ENCODE measurements around the gene APOLD1. TPM values are rescaled to one million over a fixed set of nuclear protein-coding genes. Genes with fewer than 3 reads are reported as not detected.
"Not testable (repeated sequence)": the region's sequence is repeated elsewhere in the genome, so short reads cannot be mapped to it uniquely, and the experiment has no call there.

The APOLD1 gene
- total RNA-seq, 1 experiment from 2014 or later: 6.4 TPM

DNA sequence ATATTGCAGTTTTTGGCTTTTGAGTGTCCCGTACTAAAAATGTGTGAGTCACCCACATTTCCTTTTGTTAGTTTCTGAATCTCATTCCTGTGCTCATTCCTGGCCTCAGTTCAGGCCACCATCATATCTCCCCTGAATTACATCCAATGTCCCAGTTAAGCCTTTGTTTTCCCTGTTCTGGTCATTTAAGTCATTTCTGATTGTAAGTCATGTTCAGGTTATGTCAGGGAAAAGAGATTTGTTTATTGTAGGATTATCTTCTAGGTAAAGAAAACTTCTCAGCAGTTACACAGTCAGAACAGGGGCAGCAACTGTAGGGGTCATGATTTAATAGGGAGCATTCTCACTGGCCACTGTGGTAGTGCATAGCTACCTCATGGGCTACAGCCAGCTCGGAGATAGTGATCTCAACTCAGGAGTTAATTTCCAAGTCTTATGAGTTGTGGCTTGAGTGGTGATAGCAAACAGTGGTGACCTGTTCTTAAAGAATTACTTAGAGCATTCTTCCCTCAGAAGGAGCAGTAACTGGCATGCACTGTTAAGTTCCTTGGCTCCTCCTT lies 34.4 kb downstream of the APOLD1 start:
- peaks cover 62% of the 10 kb centered on the region for H3K36me3 ChIP-seq (ENCODE audit: insufficient read depth, low read length, poor library complexity, severe bottlenecking)
- no peak overlapping the region for H3K27ac ChIP-seq (ENCODE audit: low read depth, low read length, poor library complexity, severe bottlenecking)
- peaks cover 11% of the 10 kb centered on the region for H3K4me1 ChIP-seq (ENCODE audit: insufficient read depth, low read length, poor library complexity, severe bottlenecking)
- no TSS peak for BruUV-seq (replicated peaks)
- no peaks in the 10 kb centered on the region for H3K9me3 ChIP-seq (ENCODE audit: low read depth, low read length, poor library complexity, severe bottlenecking)
- no peak for DNase-seq (ENCODE audit: low spot score)
- no peaks in the 10 kb centered on the region for H3K27me3 ChIP-seq (replicated peaks; ENCODE audit: insufficient read depth, low read depth, low read length, poor library complexity)
- intact Hi-C loops (cut with micrococcal nuclease; ENCODE audit: unreplicated experiment): no loop called here
- H3K4me3 ChIP-seq (ENCODE audit: low read depth, low read length, poor library complexity, severe bottlenecking): no peak overlapping the region
- TF ChIP-seq, protein P1, sequence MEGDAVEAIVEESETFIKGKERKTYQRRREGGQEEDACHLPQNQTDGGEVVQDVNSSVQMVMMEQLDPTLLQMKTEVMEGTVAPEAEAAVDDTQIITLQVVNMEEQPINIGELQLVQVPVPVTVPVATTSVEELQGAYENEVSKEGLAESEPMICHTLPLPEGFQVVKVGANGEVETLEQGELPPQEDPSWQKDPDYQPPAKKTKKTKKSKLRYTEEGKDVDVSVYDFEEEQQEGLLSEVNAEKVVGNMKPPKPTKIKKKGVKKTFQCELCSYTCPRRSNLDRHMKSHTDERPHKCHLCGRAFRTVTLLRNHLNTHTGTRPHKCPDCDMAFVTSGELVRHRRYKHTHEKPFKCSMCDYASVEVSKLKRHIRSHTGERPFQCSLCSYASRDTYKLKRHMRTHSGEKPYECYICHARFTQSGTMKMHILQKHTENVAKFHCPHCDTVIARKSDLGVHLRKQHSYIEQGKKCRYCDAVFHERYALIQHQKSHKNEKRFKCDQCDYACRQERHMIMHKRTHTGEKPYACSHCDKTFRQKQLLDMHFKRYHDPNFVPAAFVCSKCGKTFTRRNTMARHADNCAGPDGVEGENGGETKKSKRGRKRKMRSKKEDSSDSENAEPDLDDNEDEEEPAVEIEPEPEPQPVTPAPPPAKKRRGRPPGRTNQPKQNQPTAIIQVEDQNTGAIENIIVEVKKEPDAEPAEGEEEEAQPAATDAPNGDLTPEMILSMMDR (conservative IDR thresholded peaks at IDR 0.05; ENCODE audit: low read depth, low read length): no peak
- no peak for TF ChIP-seq EZH2 (IDR thresholded peaks at IDR 0.05; ENCODE audit: borderline replicate concordance, low read depth, low read length, poor library complexity, severe bottlenecking)
- CTCF ChIA-PET: no interaction called here
- POLR2A ChIA-PET (ENCODE audit: low non-redundant PET): interaction anchor here (0.6 kb wide), 1 partner anchor 21 kb away, joined by 3 read pairs; no protein-coding TSS in a partner anchor

DNA sequence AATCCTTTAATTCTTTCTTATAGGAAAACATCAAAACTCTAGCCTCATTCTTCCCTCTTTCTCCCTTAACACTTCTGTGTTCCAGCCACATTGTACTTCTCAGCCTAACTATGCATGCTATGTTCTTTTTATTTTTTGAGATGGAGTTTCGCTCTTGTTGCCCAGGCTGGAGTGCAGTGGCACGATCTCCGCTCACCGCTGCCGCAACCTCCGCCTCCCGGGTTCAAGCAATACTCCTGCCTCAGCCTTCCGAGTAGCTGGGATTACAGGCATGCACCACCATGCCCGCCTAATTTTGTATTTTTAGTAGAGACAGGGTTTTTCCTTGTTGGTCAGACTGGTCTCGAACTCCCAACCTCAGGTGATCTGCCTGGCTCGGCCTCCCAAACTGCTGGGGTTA lies 34.9 kb downstream of the APOLD1 start:
- DNase-seq (ENCODE audit: low spot score); intact Hi-C loops (cut with micrococcal nuclease; ENCODE audit: unreplicated experiment); H3K27ac ChIP-seq (ENCODE audit: low read depth, low read length, poor library complexity, severe bottlenecking); H3K9me3 ChIP-seq (ENCODE audit: low read depth, low read length, poor library complexity, severe bottlenecking); BruUV-seq (replicated peaks); H3K27me3 ChIP-seq (replicated peaks; ENCODE audit: insufficient read depth, low read depth, low read length, poor library complexity); CTCF ChIA-PET; H3K4me1 ChIP-seq (ENCODE audit: insufficient read depth, low read length, poor library complexity, severe bottlenecking); H3K4me3 ChIP-seq (ENCODE audit: low read depth, low read length, poor library complexity, severe bottlenecking): not testable (repeated sequence)
- H3K36me3 ChIP-seq (ENCODE audit: insufficient read depth, low read length, poor library complexity, severe bottlenecking): peaks cover 65% of the 10 kb centered on the region
- POLR2A ChIA-PET (ENCODE audit: low non-redundant PET): interaction anchor here (0.6 kb wide), 1 partner anchor 22 kb away, joined by 3 read pairs; no protein-coding TSS in a partner anchor

DNA sequence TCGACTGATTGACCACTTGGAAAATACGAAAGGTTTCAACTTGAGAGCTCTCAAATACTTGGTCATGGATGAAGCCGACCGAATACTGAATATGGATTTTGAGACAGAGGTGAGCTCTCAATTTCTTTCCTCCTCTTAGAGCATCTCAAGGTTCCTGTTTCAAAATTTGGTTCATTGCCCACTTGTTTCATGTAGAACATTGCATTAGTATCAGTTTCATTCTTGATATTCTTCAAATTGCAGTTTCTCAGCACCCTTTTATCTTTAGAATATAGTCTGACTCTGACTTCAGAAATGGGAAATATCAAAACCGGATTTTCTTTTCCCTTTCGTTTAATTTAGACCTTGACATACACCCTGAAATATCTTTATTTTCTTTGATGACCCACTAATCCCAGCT lies 36.5 kb downstream of the APOLD1 start:
- no peak overlapping the region for H3K4me3 ChIP-seq (ENCODE audit: low read depth, low read length, poor library complexity, severe bottlenecking)
- H3K9me3 ChIP-seq (ENCODE audit: low read depth, low read length, poor library complexity, severe bottlenecking): no peaks in the 10 kb centered on the region
- no peaks in the 10 kb centered on the region for H3K27me3 ChIP-seq (replicated peaks; ENCODE audit: insufficient read depth, low read depth, low read length, poor library complexity)
- POLR2A ChIA-PET (ENCODE audit: low non-redundant PET): no interaction called here
- BruUV-seq (replicated peaks): no TSS peak
- CTCF ChIA-PET: no interaction called here
- DNase-seq (ENCODE audit: low spot score): no peak
- TF ChIP-seq EZH2 (IDR thresholded peaks at IDR 0.05; ENCODE audit: borderline replicate concordance, low read depth, low read length, poor library complexity, severe bottlenecking): no peak
- TF ChIP-seq, protein P1 (conservative IDR thresholded peaks at IDR 0.05; ENCODE audit: low read depth, low read length): no peak
- no peaks in the 10 kb centered on the region for H3K4me1 ChIP-seq (ENCODE audit: insufficient read depth, low read length, poor library complexity, severe bottlenecking)
- intact Hi-C loops (cut with micrococcal nuclease; ENCODE audit: unreplicated experiment): no loop called here
- H3K27ac ChIP-seq (ENCODE audit: low read depth, low read length, poor library complexity, severe bottlenecking): no peak overlapping the region
- peaks cover 67% of the 10 kb centered on the region for H3K36me3 ChIP-seq (ENCODE audit: insufficient read depth, low read length, poor library complexity, severe bottlenecking)

DNA sequence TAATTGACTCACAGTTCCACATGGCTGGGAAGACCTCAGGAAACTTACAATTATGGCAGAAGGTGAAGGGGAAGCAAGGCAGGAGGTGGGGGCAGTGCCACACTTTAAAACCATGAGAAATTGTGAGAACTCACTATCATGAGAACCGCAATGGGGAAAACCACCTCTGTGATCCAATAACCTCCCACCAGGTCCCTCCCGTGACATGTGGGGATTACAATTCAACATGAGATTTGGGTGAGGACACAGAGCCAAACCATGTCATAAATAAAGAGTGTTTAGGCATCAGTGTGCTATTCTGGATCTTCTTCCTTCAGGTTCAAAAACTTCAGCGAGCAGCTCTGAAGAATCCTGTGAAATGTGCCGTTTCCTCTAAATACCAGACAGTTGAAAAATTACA lies 37.4 kb downstream of the APOLD1 start:
- Histone ChIP-seq H3K4me3 (ENCODE audit: low read depth, low read length, poor library complexity, severe bottlenecking) (no peak overlapping the region), H3K4me1 (ENCODE audit: insufficient read depth, low read length, poor library complexity, severe bottlenecking) (no peaks in the 10 kb centered on the region), H3K27ac (ENCODE audit: low read depth, low read length, poor library complexity, severe bottlenecking) (no peak overlapping the region), H3K27me3 (replicated peaks; ENCODE audit: insufficient read depth, low read depth, low read length, poor library complexity) (no peaks in the 10 kb centered on the region), H3K9me3 (ENCODE audit: low read depth, low read length, poor library complexity, severe bottlenecking) (no peaks in the 10 kb centered on the region), H3K36me3 (ENCODE audit: insufficient read depth, low read length, poor library complexity, severe bottlenecking) (peaks cover 72% of the 10 kb centered on the region)
- DNase-seq (ENCODE audit: low spot score): no peak
- BruUV-seq (replicated peaks): no TSS peak
- TF ChIP-seq, protein P1 (conservative IDR thresholded peaks at IDR 0.05; ENCODE audit: low read depth, low read length): no peak
- no peak for TF ChIP-seq EZH2 (IDR thresholded peaks at IDR 0.05; ENCODE audit: borderline replicate concordance, low read depth, low read length, poor library complexity, severe bottlenecking)
- intact Hi-C loops (cut with micrococcal nuclease; ENCODE audit: unreplicated experiment): no loop called here
- ChIA-PET POLR2A (ENCODE audit: low non-redundant PET) (no interaction called here), CTCF (no interaction called here)

Measured in A673 (cell line).